A549 (cell line): ENCODE results near the gene MINAR1. TPM values are rescaled to one million over a fixed set of nuclear protein-coding genes. Genes with fewer than 3 reads are reported as not detected.

Experiments used
- ATAC-seq, 2 experiments: fragments of 200-7000 bp in 1 of 2; fragments of >200 bp in 1 of 2; cut with Nextera tagmentation in 1 of 2; cut with Tn5 transposase in 1 of 2; 3 replicates each; pipeline versions ENCODE4 v1.8.0 to v1.9.1; 2018 to 2020; ENCODE audit warnings: mild to moderate bottlenecking in 1 of 2, moderate library complexity in 1 of 2
- CTCF ChIA-PET: fragments of 300-600 bp; sonication (Branson Sonifier 250); formaldehyde crosslinking; extraction: SDS; loops from one replicate; lab custom pipeline; 2021; ENCODE audit warnings: antibody characterized with exemption, inconsistent platforms; lab: Yijun Ruan, JAX
- POLR2A ChIA-PET: fragments of 350-600 bp; formaldehyde crosslinking; extraction: SDS; loops from one replicate; lab custom pipeline; 2021; ENCODE audit warnings: antibody characterized with exemption, inconsistent platforms; lab: Yijun Ruan, JAX
- DNase-seq, 2 experiments: peaks; one replicate each; pipeline versions ENCODE4 v3.0.0 to v3.0.0-alpha.2; 2011 to 2016; ENCODE audit warnings: low read depth in 1 of 2, low spot score in 1 of 2
- FAIRE-seq: peaks from 2 replicates; lab custom pipeline; 2011; peaks lifted over from hg19 to GRCh38; lab: Jason Lieb, UNC
- H3K27ac ChIP-seq, 2 experiments: fragments of >200 bp; sonication (Bioruptor Twin); formaldehyde crosslinking; 3 replicates each; pipeline ENCODE4 v1.5.1; 2016 to 2017
- H3K4me1 ChIP-seq: fragments of >200 bp; sonication (Bioruptor Twin); formaldehyde crosslinking; 3 replicates; pipeline ENCODE4 v1.6.1; 2016
- H3K4me2 ChIP-seq: fragments of >200 bp; sonication (Bioruptor Twin); formaldehyde crosslinking; 3 replicates; pipeline ENCODE4 v1.6.1; 2016
- H3K4me3 ChIP-seq: fragments of >200 bp; sonication (Bioruptor Twin); formaldehyde crosslinking; 3 replicates; pipeline ENCODE4 v1.5.1; 2016
- H3K9me3 ChIP-seq: fragments of >200 bp; sonication (Bioruptor Twin); formaldehyde crosslinking; 3 replicates; pipeline ENCODE4 v1.6.1; 2016
- BHLHE40 ChIP-seq: IDR thresholded peaks from 2 replicates; pipeline ENCODE4 v1.6.1; 2012; ENCODE audit warnings: low read depth, low read length, inconsistent platforms
- CHD4 ChIP-seq: fragments of 200-600 bp; sonication (generic); IDR thresholded peaks from 2 replicates; pipeline ENCODE4 v1.6.1; 2016; ENCODE audit warnings: antibody characterized with exemption, mild to moderate bottlenecking, borderline replicate concordance
- EHF ChIP-seq: fragments of 250-450 bp; sonication (Bioruptor Pico); IDR thresholded peaks from 2 replicates; pipeline ENCODE4 v1.5.0; 2020; ENCODE audit warnings: mild to moderate bottlenecking
- EHMT2 ChIP-seq: fragments of 200-600 bp; sonication (generic); IDR thresholded peaks from 2 replicates; pipeline ENCODE4 v1.6.1; 2016; ENCODE audit warnings: antibody characterized with exemption, low read depth, mild to moderate bottlenecking, moderate library complexity
- ELK1 ChIP-seq: fragments of 150-350 bp; IDR thresholded peaks from 2 replicates; pipeline ENCODE4 v1.6.1; 2014; ENCODE audit warnings: low read depth, mild to moderate bottlenecking, low read length
- FOSB ChIP-seq: fragments of 250-450 bp; sonication (Bioruptor Pico); IDR thresholded peaks from 2 replicates; pipeline ENCODE4 v1.5.0; 2020; ENCODE audit warnings: mild to moderate bottlenecking, moderate library complexity
- FOXS1 ChIP-seq: fragments of 250-450 bp; sonication (Bioruptor Pico); IDR thresholded peaks from 2 replicates; pipeline ENCODE4 v1.5.0; 2020; ENCODE audit warnings: mild to moderate bottlenecking, moderate library complexity
- HOXB13 ChIP-seq: fragments of 250-450 bp; sonication (Bioruptor Pico); IDR thresholded peaks from 2 replicates; pipeline ENCODE4 v1.5.0; 2020; ENCODE audit warnings: low read depth, mild to moderate bottlenecking, moderate library complexity
- HOXB5 ChIP-seq: fragments of 250-450 bp; sonication (Bioruptor Pico); IDR thresholded peaks from 2 replicates; pipeline ENCODE4 v1.5.0; 2020; ENCODE audit warnings: mild to moderate bottlenecking, moderate library complexity
- JUN ChIP-seq, 2 experiments: fragments of >200 bp; sonication (Bioruptor Twin); formaldehyde crosslinking; IDR thresholded peaks; 2 replicates in 1 of 2; 3 replicates in 1 of 2; pipeline ENCODE4 v1.6.1; 2016 to 2017
- MAFK ChIP-seq: fragments of 450-650 bp; IDR thresholded peaks from 2 replicates; pipeline ENCODE4 v1.6.1; 2014; ENCODE audit not compliant: partially characterized antibody
- MAZ ChIP-seq: fragments of 150-350 bp; IDR thresholded peaks from 2 replicates; pipeline ENCODE4 v1.6.1; 2014; ENCODE audit warnings: antibody characterized with exemption, low read depth, low read length, borderline replicate concordance
- MYC ChIP-seq: IDR thresholded peaks from 2 replicates; pipeline ENCODE4 v1.6.1; 2012; ENCODE audit warnings: mild to moderate bottlenecking, inconsistent platforms, low read length, improper control_type of control experiment, borderline replicate concordance
- NPAS2 ChIP-seq: fragments of 250-450 bp; sonication (Bioruptor Pico); IDR thresholded peaks from 2 replicates; pipeline ENCODE4 v1.8.0; 2022; ENCODE audit warnings: mild to moderate bottlenecking, moderate library complexity, borderline replicate concordance
- NR3C1 ChIP-seq: fragments of >200 bp; sonication (Bioruptor Twin); formaldehyde crosslinking; IDR thresholded peaks from 3 replicates; pipeline ENCODE4 v1.6.1; 2017
- PBX3 ChIP-seq: IDR thresholded peaks from 2 replicates; pipeline ENCODE4 v1.6.1; 2012
- POLR2A ChIP-seq: IDR thresholded peaks from 2 replicates; pipeline ENCODE4 v1.6.1; 2012; ENCODE audit warnings: mild to moderate bottlenecking, low read length
- RCOR1 ChIP-seq: fragments of 150-350 bp; IDR thresholded peaks from 2 replicates; pipeline ENCODE4 v1.6.1; 2014; ENCODE audit warnings: antibody characterized with exemption, low read length, low read depth
- REST ChIP-seq: fragments of 200-600 bp; sonication (generic); IDR thresholded peaks from 2 replicates; pipeline ENCODE4 v1.6.1; 2016; ENCODE audit warnings: antibody characterized with exemption, mild to moderate bottlenecking, moderate library complexity
- SREBF2 ChIP-seq: fragments of 450-650 bp; IDR thresholded peaks from 2 replicates; pipeline ENCODE4 v1.6.1; 2014; ENCODE audit warnings: mild to moderate bottlenecking, moderate library complexity
- ZNF302 ChIP-seq: fragments of 250-450 bp; sonication (Bioruptor Pico); IDR thresholded peaks from 2 replicates; pipeline ENCODE4 v1.9.0; 2021; ENCODE audit warnings: inconsistent platforms, mild to moderate bottlenecking, moderate library complexity
- ZSCAN20 ChIP-seq: fragments of 250-450 bp; sonication (Bioruptor Pico); IDR thresholded peaks from 2 replicates; pipeline ENCODE4 v1.8.0; 2022; ENCODE audit warnings: mild to moderate bottlenecking, moderate library complexity
- WGBS: methylation state at CpG from one replicate; pipeline ENCODE4 v1.1.6; 2017; ENCODE audit errors: missing lambda C conversion rate; 5-methylcytosine and 5-hydroxymethylcytosine counted together
- polyA plus RNA-seq, 4 experiments: library from polyadenylated mRNA; depleted of rRNA in 3 of 4; stranded (reverse); fragments of >200 nt; fragmentation: RNase III in 1 of 4; extraction: RNeasy Plus Mini Kit Qiagen cat#74134 plus additional on column Dnase treatment in 1 of 4; gene quantifications; 2 replicates in 3 of 4; 3 replicates in 1 of 4; pipeline ENCODE4 v1.2.3, GENCODE V29; 2011 to 2017

Gene MINAR1
- polyA plus RNA-seq, 2 of the 4 experiments (the other 2 are of a cell fraction) = 0.87 to 0.88 TPM

- POLR2A ChIA-PET = no interaction called here
- ATAC-seq (no peak), DNase-seq (no peak), FAIRE-seq (no peak)
- no peak overlapping the region for H3K4me2 ChIP-seq
- no peak overlapping the region for H3K4me3 ChIP-seq
- no peak for TF ChIP-seq EHF
- TF ChIP-seq JUN (IDR thresholded peaks at IDR 0.05) = no peak
- TF ChIP-seq NR3C1 = no peak
- H3K27ac ChIP-seq = no peak overlapping the region
- no peaks in the 10 kb centered on the region for H3K4me1 ChIP-seq
- H3K9me3 ChIP-seq = no peaks in the 10 kb centered on the region
- CTCF ChIA-PET = interaction anchor here (0.8 to 1.9 kb wide), 3 partner anchors 13 to 85 kb away, joined by 3 to 8 read pairs (median 4); no protein-coding TSS in a partner anchor
- 44% methylated on average over 3 of the region's 3 CpGs for WGBS
Measured at GRCh38 chr15:79466488-79466887, 34.4 kb downstream of the MINAR1 start.

GRCh38 chr15:79467865-79468586, 35.9 kb downstream of the MINAR1 start:
- TF ChIP-seq RCOR1 = no peak
- no peak for TF ChIP-seq HOXB13 (CRISPR knock-in tag)
- no peak for TF ChIP-seq POLR2A
- no peak for TF ChIP-seq MAZ
- TF ChIP-seq MYC = no peak
- FAIRE-seq (no peak), DNase-seq (no peak), ATAC-seq (no peak)
- no peaks in the 10 kb centered on the region for H3K9me3 ChIP-seq
- CTCF ChIA-PET = interaction anchor here (1.1 to 1.7 kb wide), 3 partner anchors 8 to 128 kb away, joined by 3 to 4 read pairs (median 3); no protein-coding TSS in a partner anchor
- H3K27ac ChIP-seq = no peak overlapping the region
- no peak overlapping the region for H3K4me3 ChIP-seq
- POLR2A ChIA-PET = no interaction called here
- no peaks in the 10 kb centered on the region for H3K4me1 ChIP-seq
- 74% methylated on average over 17 of the region's 17 CpGs for WGBS
- H3K4me2 ChIP-seq = no peak overlapping the region

- CTCF ChIA-PET = interaction anchor here (1.1 kb wide), 1 partner anchor 377 kb away, joined by 4 read pairs; no protein-coding TSS in a partner anchor
- WGBS = 42% methylated on average over 3 of the region's 3 CpGs
Measured at GRCh38 chr15:79472446-79472845, 40.3 kb downstream of the MINAR1 start.

GRCh38 chr15:79474252-79474651, 42.1 kb downstream of the MINAR1 start:
- CTCF ChIA-PET = interaction anchor here (1.2 kb wide), 1 partner anchor 93 kb away, joined by 4 read pairs; no protein-coding TSS in a partner anchor
- DNase-seq (no peak), ATAC-seq (no peak), FAIRE-seq (no peak)
- POLR2A ChIA-PET = no interaction called here
- Histone ChIP-seq H3K4me1 (no peaks in the 10 kb centered on the region), H3K9me3 (no peaks in the 10 kb centered on the region), H3K4me2 (no peak overlapping the region), H3K27ac (no peak overlapping the region), H3K4me3 (no peak overlapping the region)
- 50% methylated on average over 1 of the region's 1 CpG for WGBS
- TF ChIP-seq NR3C1 = no peak
- TF ChIP-seq ELK1 = no peak
- TF ChIP-seq ZNF302 (CRISPR knock-in tag) = no peak
- no peak for TF ChIP-seq EHF
- no peak for TF ChIP-seq EHMT2
- no peak for TF ChIP-seq PBX3
- no peak for TF ChIP-seq REST
- no peak for TF ChIP-seq HOXB13 (CRISPR knock-in tag)
- no peak for TF ChIP-seq NPAS2
- TF ChIP-seq FOXS1 (CRISPR knock-in tag) = no peak
- no peak for TF ChIP-seq ZSCAN20 (CRISPR knock-in tag)
- no peak for TF ChIP-seq SREBF2
- no peak for TF ChIP-seq BHLHE40
- TF ChIP-seq MAFK = no peak

More at GRCh38 chr15:79472446-79472845, 40.3 kb downstream of the MINAR1 start:
- Histone ChIP-seq H3K4me2 (no peak overlapping the region), H3K4me1 (no peaks in the 10 kb centered on the region), H3K9me3 (no peaks in the 10 kb centered on the region), H3K27ac (no peak overlapping the region), H3K4me3 (no peak overlapping the region)
- no peak for ATAC-seq
- TF ChIP-seq ZSCAN20 (CRISPR knock-in tag) (no peak), CHD4 (no peak), HOXB5 (CRISPR knock-in tag) (no peak), ELK1 (no peak), FOSB (CRISPR knock-in tag) (no peak), JUN (IDR thresholded peaks at IDR 0.05) (no peak)
- DNase-seq = no peak
- no peak for FAIRE-seq
- POLR2A ChIA-PET = no interaction called here
